Activated CD4-positive, alpha-beta T cell treated with anti-CD3 and anti-CD28 coated beads for 48 hours (primary cell): ENCODE results near the gene CPEB2.
"Not testable (repeated sequence)": the region's sequence is repeated elsewhere in the genome, so short reads cannot be mapped to it uniquely, and the experiment has no call there.

Experiments
- DNase-seq: peaks from one replicate; pipeline ENCODE4 v3.0.0-alpha.2; 2020

The CPEB2 gene

GRCh38 chr4:15063341-15063740 lies 61.1 kb downstream of the CPEB2 start:
- no peak for DNase-seq

- DNase-seq: no peak
These were observed 63.2 kb downstream of the CPEB2 start for GRCh38 chr4:15065516-15065915.

- no peak for DNase-seq
These were observed 63.9 kb downstream of the CPEB2 start for GRCh38 chr4:15066140-15066539.

GRCh38 chr4:15068298-15068697 lies 66.0 kb downstream of the CPEB2 start:
- no peak for DNase-seq

- no peak for DNase-seq
These were observed 73.6 kb downstream of the CPEB2 start for GRCh38 chr4:15075875-15076274.

GRCh38 chr4:15077969-15078368 lies 75.7 kb downstream of the CPEB2 start:
- DNase-seq: no peak

- DNase-seq: no peak
These were observed 76.7 kb downstream of the CPEB2 start for GRCh38 chr4:15078682-15079642.

GRCh38 chr4:15084780-15085179 lies 82.5 kb downstream of the CPEB2 start:
- DNase-seq: no peak

- DNase-seq: not testable (repeated sequence)
These were observed 83.5 kb downstream of the CPEB2 start for GRCh38 chr4:15085762-15086161.

GRCh38 chr4:15086259-15086658 lies 84.0 kb downstream of the CPEB2 start:
- not testable (repeated sequence) for DNase-seq

GRCh38 chr4:15088394-15089035 lies 86.2 kb downstream of the CPEB2 start:
- DNase-seq: no peak

- no peak for DNase-seq
These were observed 87.7 kb downstream of the CPEB2 start for GRCh38 chr4:15089979-15090378.

- no peak for DNase-seq
These were observed 98.1 kb downstream of the CPEB2 start for GRCh38 chr4:15100380-15100779.

GRCh38 chr4:15100994-15101695 lies 98.9 kb downstream of the CPEB2 start:
- no peak for DNase-seq

- no peak for DNase-seq
These were observed 102.5 kb downstream of the CPEB2 start for GRCh38 chr4:15104825-15105224.

GRCh38 chr4:15106399-15106798 lies 104.1 kb downstream of the CPEB2 start:
- no peak for DNase-seq

- DNase-seq: no peak
These were observed 107.3 kb downstream of the CPEB2 start for GRCh38 chr4:15109600-15109999.

GRCh38 chr4:15110120-15110571 lies 107.9 kb downstream of the CPEB2 start:
- no peak for DNase-seq

GRCh38 chr4:15116509-15117079 lies 114.3 kb downstream of the CPEB2 start:
- no peak for DNase-seq

- peak; percentile 9 for DNase-seq
These were observed 115.1 kb downstream of the CPEB2 start for GRCh38 chr4:15117270-15117946.

GRCh38 chr4:15118292-15118691 lies 116.0 kb downstream of the CPEB2 start:
- no peak for DNase-seq
